Measurements from ENCODE around the gene PRR7. TPM values are rescaled to one million over a fixed set of nuclear protein-coding genes. Genes with fewer than 3 reads are reported as not detected.
A peak's percentile ranks its signal among the peaks of the same experiment; 100 is the strongest.

PRR7 gene
- polyA plus RNA-seq, 1 of the 3 experiments (the other 2 are of a cell fraction): 17.1 TPM

DNA sequence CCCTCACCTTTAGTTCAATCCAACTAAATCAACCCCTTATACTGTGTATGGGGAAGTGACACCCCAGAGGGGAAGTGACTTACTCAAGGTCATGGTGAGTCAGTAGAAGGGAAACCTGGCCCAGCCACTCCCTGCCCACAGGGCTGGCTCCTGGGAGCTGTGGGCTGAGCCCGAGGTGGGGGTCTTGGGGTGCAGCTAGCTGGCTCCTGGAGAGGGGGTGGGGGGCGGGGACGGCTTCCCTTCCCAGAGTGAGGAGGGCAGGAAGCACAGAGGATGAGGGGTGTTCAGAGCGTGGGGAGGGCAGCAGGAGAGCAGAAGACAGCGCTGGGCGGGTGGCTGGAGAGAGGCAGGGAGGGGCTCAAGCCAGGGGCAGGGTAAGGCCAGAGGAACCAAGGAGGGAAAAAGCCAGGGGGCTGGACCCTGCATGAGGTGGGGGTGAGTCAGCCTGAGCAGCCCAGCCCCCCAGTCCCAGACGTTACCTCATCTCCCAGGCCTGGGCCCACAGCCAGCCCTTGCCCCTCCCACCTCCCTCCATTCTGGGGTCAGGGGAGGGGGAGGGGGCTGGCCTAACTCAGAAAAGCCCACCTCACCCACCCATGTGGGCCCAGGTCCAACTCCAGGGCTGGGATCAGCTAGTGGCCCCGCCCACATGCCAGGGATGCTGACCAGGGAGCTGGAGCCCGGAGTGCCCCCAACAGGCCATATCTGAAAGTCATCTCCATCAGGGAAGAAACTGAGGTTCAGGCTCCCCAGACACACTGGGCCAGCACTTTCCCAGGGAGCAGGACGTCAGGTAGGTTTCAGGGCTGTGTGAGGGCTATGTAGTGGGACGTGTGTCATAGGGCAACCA, 48.0 kb downstream of the PRR7 start (continued):
- TF ChIP-seq GATA2 (CRISPR knock-in tag; IDR thresholded peaks at IDR 0.05) (no peak), ELF1 (IDR thresholded peaks at IDR 0.05) (no peak), EZH2phosphoT487 (IDR thresholded peaks at IDR 0.05; ENCODE audit: borderline replicate concordance, low read depth) (no peak), RFX5 (IDR thresholded peaks at IDR 0.05; ENCODE audit: low read length) (no peak), FOSL2 (IDR thresholded peaks at IDR 0.05; ENCODE audit: borderline replicate concordance, low read depth) (peak; percentile 85), NRF1 (IDR thresholded peaks at IDR 0.05; ENCODE audit: low read depth, low read length) (no peak), RCOR1 (IDR thresholded peaks at IDR 0.05; ENCODE audit: low read length) (no peak), MXI1 (IDR thresholded peaks at IDR 0.05; ENCODE audit: low read depth, low read length) (0 out of 2 replicates have a peak, but pooled peaks have one; percentile 39), MEF2A (IDR thresholded peaks at IDR 0.05; ENCODE audit: borderline replicate concordance, low read depth) (no peak), POLR2AphosphoS5 (IDR thresholded peaks at IDR 0.05; ENCODE audit: low read depth, low read length) (no peak; the same call in 1 of the 2 replicates), JUND (IDR thresholded peaks at IDR 0.05) (peak; percentile 71), SIN3A (IDR thresholded peaks at IDR 0.05; ENCODE audit: borderline replicate concordance, low read depth, low read length) (no peak; the same call in 1 of the 2 replicates), GABPA (IDR thresholded peaks at IDR 0.05; ENCODE audit: low read depth) (no peak), TAF1 (IDR thresholded peaks at IDR 0.05; ENCODE audit: borderline replicate concordance, low read depth, low read length) (no peak), NFIC (IDR thresholded peaks at IDR 0.05; ENCODE audit: borderline replicate concordance) (peak; percentile 91), CHD2 (IDR thresholded peaks at IDR 0.05; ENCODE audit: low read length, partially characterized antibody) (peak; percentile 59), YY1 (IDR thresholded peaks at IDR 0.05; ENCODE audit: low read depth) (no peak)
- TF ChIP-seq, protein P1, sequence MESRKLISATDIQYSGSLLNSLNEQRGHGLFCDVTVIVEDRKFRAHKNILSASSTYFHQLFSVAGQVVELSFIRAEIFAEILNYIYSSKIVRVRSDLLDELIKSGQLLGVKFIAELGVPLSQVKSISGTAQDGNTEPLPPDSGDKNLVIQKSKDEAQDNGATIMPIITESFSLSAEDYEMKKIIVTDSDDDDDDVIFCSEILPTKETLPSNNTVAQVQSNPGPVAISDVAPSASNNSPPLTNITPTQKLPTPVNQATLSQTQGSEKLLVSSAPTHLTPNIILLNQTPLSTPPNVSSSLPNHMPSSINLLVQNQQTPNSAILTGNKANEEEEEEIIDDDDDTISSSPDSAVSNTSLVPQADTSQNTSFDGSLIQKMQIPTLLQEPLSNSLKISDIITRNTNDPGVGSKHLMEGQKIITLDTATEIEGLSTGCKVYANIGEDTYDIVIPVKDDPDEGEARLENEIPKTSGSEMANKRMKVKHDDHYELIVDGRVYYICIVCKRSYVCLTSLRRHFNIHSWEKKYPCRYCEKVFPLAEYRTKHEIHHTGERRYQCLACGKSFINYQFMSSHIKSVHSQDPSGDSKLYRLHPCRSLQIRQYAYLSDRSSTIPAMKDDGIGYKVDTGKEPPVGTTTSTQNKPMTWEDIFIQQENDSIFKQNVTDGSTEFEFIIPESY (IDR thresholded peaks at IDR 0.05; ENCODE audit: borderline replicate concordance, low read depth): 0 out of 2 replicates have a peak, but pooled peaks have one; percentile 1
- TF ChIP-seq, protein P2, sequence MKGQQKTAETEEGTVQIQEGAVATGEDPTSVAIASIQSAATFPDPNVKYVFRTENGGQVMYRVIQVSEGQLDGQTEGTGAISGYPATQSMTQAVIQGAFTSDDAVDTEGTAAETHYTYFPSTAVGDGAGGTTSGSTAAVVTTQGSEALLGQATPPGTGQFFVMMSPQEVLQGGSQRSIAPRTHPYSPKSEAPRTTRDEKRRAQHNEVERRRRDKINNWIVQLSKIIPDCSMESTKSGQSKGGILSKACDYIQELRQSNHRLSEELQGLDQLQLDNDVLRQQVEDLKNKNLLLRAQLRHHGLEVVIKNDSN (IDR thresholded peaks at IDR 0.05; ENCODE audit: borderline replicate concordance, low read depth): no peak
- TF ChIP-seq, protein P3, sequence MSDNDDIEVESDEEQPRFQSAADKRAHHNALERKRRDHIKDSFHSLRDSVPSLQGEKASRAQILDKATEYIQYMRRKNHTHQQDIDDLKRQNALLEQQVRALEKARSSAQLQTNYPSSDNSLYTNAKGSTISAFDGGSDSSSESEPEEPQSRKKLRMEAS (IDR thresholded peaks at IDR 0.05; ENCODE audit: low read depth): peak; percentile 59; the same call in 1 of the 2 replicates
- TF ChIP-seq, protein P4, sequence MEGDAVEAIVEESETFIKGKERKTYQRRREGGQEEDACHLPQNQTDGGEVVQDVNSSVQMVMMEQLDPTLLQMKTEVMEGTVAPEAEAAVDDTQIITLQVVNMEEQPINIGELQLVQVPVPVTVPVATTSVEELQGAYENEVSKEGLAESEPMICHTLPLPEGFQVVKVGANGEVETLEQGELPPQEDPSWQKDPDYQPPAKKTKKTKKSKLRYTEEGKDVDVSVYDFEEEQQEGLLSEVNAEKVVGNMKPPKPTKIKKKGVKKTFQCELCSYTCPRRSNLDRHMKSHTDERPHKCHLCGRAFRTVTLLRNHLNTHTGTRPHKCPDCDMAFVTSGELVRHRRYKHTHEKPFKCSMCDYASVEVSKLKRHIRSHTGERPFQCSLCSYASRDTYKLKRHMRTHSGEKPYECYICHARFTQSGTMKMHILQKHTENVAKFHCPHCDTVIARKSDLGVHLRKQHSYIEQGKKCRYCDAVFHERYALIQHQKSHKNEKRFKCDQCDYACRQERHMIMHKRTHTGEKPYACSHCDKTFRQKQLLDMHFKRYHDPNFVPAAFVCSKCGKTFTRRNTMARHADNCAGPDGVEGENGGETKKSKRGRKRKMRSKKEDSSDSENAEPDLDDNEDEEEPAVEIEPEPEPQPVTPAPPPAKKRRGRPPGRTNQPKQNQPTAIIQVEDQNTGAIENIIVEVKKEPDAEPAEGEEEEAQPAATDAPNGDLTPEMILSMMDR (IDR thresholded peaks at IDR 0.05): peak; percentile 57
- TF ChIP-seq, protein P5, sequence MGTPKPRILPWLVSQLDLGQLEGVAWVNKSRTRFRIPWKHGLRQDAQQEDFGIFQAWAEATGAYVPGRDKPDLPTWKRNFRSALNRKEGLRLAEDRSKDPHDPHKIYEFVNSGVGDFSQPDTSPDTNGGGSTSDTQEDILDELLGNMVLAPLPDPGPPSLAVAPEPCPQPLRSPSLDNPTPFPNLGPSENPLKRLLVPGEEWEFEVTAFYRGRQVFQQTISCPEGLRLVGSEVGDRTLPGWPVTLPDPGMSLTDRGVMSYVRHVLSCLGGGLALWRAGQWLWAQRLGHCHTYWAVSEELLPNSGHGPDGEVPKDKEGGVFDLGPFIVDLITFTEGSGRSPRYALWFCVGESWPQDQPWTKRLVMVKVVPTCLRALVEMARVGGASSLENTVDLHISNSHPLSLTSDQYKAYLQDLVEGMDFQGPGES (IDR thresholded peaks at IDR 0.05; ENCODE audit: low read depth, low read length): no peak

Data from SK-N-SH (cell line).